Mucosa of descending colon (tissue), 3 donors: Measurements from ENCODE around the gene EXOC6B. TPM values are rescaled to one million over a fixed set of nuclear protein-coding genes. Genes with fewer than 3 reads are reported as not detected.

Experiments
- ATAC-seq: fragments of 200-7000 bp; cut with Tn5 transposase; one replicate; pipeline ENCODE4 v1.9.1; 2020; ENCODE audit warnings: mild to moderate bottlenecking, moderate library complexity
- DNase-seq, 3 donors: peaks; one replicate each; pipeline ENCODE4 v3.0.0-alpha.2; 2020
- H3K36me3 ChIP-seq: fragments of 200-600 bp; one replicate; pipeline ENCODE4 v1.8.0; 2021; ENCODE audit warnings: low read depth, mild to moderate bottlenecking
- H3K4me1 ChIP-seq: fragments of 200-600 bp; one replicate; pipeline ENCODE4 v1.8.0; 2021; ENCODE audit warnings: low read depth, mild to moderate bottlenecking
- H3K4me3 ChIP-seq: fragments of 200-600 bp; one replicate; pipeline ENCODE4 v1.8.0; 2021; ENCODE audit warnings: mild to moderate bottlenecking
- H3K9me3 ChIP-seq: fragments of 200-600 bp; one replicate; pipeline ENCODE4 v1.8.0; 2021; ENCODE audit warnings: mild to moderate bottlenecking
- intact Hi-C, 2 donors: fragments of 100-400 bp; cut with DNase I in 1 of 2; cut with micrococcal nuclease in 1 of 2; formaldehyde crosslinking; loops; one replicate each; pipeline versions ENCODE4 v1.11.0 to v1.11.1; 2022; cut with DNase I, micrococcal nuclease
- total RNA-seq, 3 donors: library from RNA; stranded (reverse); fragmentation: NEBNext Ultra II Directional in 2 of 3; extraction: Animal tissue kit (Norgen Biotek cat#: 25700) in 2 of 3; gene quantifications; one replicate each; pipeline versions ENCODE4 v1.2.1 to v1.2.4, GENCODE V29; 2021 to 2023
- TF ChIP-seq, protein P1 (sequence below): fragments of 200-600 bp; IDR thresholded peaks from one replicate; pipeline ENCODE4 v1.8.0; 2022; ENCODE audit warnings: antibody characterized with exemption, mild to moderate bottlenecking
- donor health status: DM: no; HTN: no; CAD: no; lungs with moderate emphysema.
- donor health status: DM: no; HTN: no; CAD: no.
- donor health status: DM: no; HTN: yes; CAD: no.

The EXOC6B gene
- total RNA-seq, 3 donors from 2014 or later: 19.4 to 52.4 (median 28.8) TPM

DNA sequence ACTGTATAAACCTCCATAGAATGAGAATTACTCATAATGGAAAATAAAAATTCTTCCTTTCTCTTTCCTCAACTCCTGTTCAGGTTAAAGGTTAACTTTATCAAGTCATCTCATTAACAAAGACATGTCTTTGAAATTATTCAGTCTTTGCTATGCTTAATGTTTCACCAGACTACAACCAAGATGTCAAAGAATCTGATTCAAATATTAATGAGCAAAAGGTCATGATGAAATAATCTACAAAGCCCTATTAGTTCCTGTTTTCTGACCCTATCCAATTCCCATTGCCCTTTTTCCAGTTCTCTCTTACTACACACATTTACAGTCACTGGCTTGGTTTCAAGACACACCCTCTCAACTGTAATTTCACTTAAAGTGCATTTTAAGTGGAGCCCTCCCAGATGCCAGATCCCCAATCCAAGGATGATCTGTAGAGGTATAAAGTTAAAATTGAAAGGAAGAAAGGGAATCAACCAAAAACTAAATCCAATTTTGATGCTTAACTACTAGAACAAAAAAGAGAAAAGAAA, 431.2 kb downstream of the EXOC6B start:
- H3K4me1 ChIP-seq: peaks cover 8% of the 10 kb centered on the region
- ATAC-seq (peak; percentile 27), DNase-seq (peak in 1 of 3 donors; percentile 16)
- H3K4me3 ChIP-seq: no peak overlapping the region
- TF ChIP-seq, protein P1, sequence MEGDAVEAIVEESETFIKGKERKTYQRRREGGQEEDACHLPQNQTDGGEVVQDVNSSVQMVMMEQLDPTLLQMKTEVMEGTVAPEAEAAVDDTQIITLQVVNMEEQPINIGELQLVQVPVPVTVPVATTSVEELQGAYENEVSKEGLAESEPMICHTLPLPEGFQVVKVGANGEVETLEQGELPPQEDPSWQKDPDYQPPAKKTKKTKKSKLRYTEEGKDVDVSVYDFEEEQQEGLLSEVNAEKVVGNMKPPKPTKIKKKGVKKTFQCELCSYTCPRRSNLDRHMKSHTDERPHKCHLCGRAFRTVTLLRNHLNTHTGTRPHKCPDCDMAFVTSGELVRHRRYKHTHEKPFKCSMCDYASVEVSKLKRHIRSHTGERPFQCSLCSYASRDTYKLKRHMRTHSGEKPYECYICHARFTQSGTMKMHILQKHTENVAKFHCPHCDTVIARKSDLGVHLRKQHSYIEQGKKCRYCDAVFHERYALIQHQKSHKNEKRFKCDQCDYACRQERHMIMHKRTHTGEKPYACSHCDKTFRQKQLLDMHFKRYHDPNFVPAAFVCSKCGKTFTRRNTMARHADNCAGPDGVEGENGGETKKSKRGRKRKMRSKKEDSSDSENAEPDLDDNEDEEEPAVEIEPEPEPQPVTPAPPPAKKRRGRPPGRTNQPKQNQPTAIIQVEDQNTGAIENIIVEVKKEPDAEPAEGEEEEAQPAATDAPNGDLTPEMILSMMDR: no peak
- no peaks in the 10 kb centered on the region for H3K36me3 ChIP-seq
- peaks cover 2% of the 10 kb centered on the region for H3K9me3 ChIP-seq
- intact Hi-C loops: no loop called here

DNA sequence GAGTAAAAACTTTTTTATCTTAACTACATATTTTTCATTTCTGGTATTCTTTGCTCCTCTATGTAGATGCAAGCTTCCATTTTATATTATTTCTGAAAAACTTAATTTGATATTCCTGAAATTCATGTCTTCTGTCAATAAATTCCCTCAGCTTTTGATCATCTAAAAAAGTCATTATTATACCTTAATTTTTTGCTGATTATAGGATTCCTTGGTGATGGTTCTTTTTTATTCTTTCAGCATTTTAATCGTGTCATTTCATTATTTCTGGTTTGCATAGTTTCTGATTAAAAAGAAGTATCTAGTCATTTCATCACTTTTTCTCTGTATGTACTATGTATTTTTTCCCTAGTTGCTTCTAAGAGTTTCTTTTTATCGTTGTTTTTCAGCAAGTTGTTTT, 436.4 kb downstream of the EXOC6B start:
- TF ChIP-seq, protein P1: no peak
- Histone ChIP-seq H3K36me3 (no peaks in the 10 kb centered on the region), H3K9me3 (peaks cover 8% of the 10 kb centered on the region), H3K4me3 (no peak overlapping the region), H3K4me1 (peaks cover 6% of the 10 kb centered on the region)
- intact Hi-C loops: no loop called here
- no peak for DNase-seq
- no peak for ATAC-seq

DNA sequence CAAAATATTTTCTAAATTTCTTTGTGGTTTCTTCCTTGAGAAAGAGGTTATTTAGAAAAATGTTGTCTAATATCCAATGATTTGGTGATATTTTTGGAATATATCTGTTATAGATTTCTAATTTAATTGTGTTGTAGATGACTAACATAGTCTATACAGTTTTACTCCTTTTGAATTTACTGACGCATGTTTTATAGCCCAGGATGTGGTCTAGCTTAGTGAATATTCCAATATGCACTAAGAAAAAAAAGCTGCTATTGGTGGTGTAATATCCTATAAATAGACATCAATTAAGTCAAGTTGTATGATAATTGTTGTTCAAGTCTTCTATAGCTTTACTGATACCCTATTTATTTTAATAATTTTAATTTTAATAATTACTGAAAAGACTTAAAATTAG, 437.6 kb downstream of the EXOC6B start:
- intact Hi-C loops: no loop called here
- no peaks in the 10 kb centered on the region for H3K4me1 ChIP-seq
- ATAC-seq (no peak), DNase-seq (no peak)
- H3K36me3 ChIP-seq: no peaks in the 10 kb centered on the region
- peaks cover 8% of the 10 kb centered on the region for H3K9me3 ChIP-seq
- TF ChIP-seq, protein P1: no peak
- no peak overlapping the region for H3K4me3 ChIP-seq

DNA sequence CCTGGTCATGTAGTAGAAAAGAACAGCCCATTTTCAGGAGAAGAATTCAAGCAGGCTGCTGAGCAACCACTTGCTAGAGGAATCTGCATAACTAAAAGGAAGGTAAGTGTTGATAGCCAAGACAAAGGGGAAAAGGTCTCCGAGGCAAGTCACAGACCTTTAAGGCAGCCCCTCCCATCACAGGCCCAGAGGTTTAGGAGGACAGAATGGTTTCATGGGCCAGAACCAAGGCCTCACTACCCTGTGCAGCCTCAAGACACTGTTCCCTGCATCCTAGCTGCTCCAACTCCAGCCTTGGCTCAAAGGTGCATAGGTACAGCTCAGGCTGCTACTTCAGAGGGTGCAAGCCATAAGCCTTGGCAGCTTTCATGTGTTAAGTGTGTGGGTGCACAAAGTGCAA, 439.5 kb downstream of the EXOC6B start:
- ATAC-seq (no peak), DNase-seq (no peak)
- H3K36me3 ChIP-seq: no peaks in the 10 kb centered on the region
- no peak overlapping the region for H3K4me3 ChIP-seq
- peaks cover 8% of the 10 kb centered on the region for H3K9me3 ChIP-seq
- intact Hi-C loops: no loop called here
- H3K4me1 ChIP-seq: no peaks in the 10 kb centered on the region
- TF ChIP-seq, protein P1: no peak

DNA sequence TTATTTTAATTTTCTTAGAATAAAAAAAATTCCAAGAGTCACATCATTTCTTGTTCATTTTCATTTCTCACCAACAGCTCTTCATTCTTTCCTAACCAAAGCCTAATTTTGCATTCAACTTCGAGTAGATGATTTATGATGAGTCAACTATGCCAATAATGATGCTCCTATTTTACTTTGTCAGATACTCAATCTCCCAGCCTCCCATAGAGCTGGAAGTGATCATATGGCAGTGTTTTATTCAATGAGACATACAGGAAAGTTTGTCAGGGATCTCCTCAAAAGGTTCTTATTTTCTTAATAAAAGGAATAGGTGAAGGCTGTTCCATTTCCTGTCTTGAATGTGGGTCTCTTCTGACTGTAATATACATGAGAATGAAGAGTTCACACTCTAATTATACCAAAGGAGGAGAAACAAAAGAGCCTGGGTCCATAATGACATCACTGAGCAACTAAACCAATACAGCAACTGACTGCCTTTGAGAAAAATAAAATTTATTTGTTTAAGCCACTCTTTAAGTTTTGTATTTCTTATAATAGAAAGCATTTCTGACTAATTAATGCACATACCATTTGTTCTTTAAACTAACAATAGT, 447.0 kb downstream of the EXOC6B start:
- DNase-seq: no peak
- no peaks in the 10 kb centered on the region for H3K36me3 ChIP-seq
- ATAC-seq: no peak
- H3K9me3 ChIP-seq: no peaks in the 10 kb centered on the region
- TF ChIP-seq, protein P1: no peak
- no peak overlapping the region for H3K4me3 ChIP-seq
- no peaks in the 10 kb centered on the region for H3K4me1 ChIP-seq
- intact Hi-C loops: no loop called here
